PFSK-1 (cell line): ENCODE measurements around the gene C11orf91.

Experiments
- POLR2AphosphoS5 ChIP-seq: IDR thresholded peaks from 2 replicates; pipeline ENCODE4 v1.6.1; 2012; ENCODE audit warnings: low read depth, mild to moderate bottlenecking, control low read depth, low read length, moderate library complexity
- REST ChIP-seq, 2 experiments: IDR thresholded peaks; 2 replicates each; pipeline versions ENCODE4 v1.6.1 to v1.8.0; 2011 to 2012; ENCODE audit warnings: low read depth in 2 of 2, low read length in 2 of 2, control low read depth in 1 of 2, inconsistent platforms in 1 of 2, mild to moderate bottlenecking in 1 of 2, moderate library complexity in 1 of 2; ENCODE audit not compliant: insufficient read depth in 1 of 2
- SIN3A ChIP-seq: IDR thresholded peaks from 2 replicates; pipeline ENCODE4 v1.6.1; 2012; ENCODE audit warnings: mild to moderate bottlenecking, low read length, moderate library complexity, borderline replicate concordance; ENCODE audit not compliant: insufficient read depth
- TAF1 ChIP-seq: IDR thresholded peaks from 2 replicates; pipeline ENCODE4 v1.6.1; 2012; ENCODE audit warnings: low read length, control low read depth, borderline replicate concordance; ENCODE audit not compliant: insufficient read depth

- no peak for TF ChIP-seq REST (IDR thresholded peaks at IDR 0.05; ENCODE audit: insufficient read depth in 1 of 2, low read depth in 2 of 2, low read length in 2 of 2)
- no peak for TF ChIP-seq TAF1
- no peak for TF ChIP-seq SIN3A
- no peak for TF ChIP-seq POLR2AphosphoS5
These were observed 4.2 kb downstream of the C11orf91 start for GRCh38 chr11:33696411-33696810.
